ENCODE measurements around the gene CUEDC1.
"Not testable (repeated sequence)": the region's sequence is repeated elsewhere in the genome, so short reads cannot be mapped to it uniquely, and the experiment has no call there.

The CUEDC1 gene

DNA sequence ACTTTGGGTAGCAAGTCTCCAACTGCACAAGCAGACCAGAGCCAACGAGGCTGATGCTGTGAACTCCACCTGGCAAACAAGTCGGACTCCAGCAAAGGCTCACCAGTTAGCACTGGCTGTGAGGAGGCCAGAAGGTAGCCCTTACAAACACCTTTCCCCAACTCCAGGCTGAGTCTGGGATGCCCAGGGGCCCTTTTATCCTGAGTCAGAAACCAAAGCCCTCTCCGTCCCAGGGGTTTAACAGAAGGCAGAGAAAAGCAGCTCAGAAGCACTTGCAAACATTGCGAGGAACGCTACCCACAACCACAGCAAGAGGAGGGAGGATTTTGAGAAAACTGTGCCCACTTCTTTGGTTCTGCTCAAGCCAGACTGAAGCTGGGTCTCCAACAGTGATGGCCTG is 25.0 kb downstream of the CUEDC1 start:
- TF ChIP-seq POLR2A (IDR thresholded peaks at IDR 0.05; ENCODE audit: low read depth, low read length) (no peak), POLR2AphosphoS5 (IDR thresholded peaks at IDR 0.05; ENCODE audit: low read depth, low read length) (no peak), TAF1 (IDR thresholded peaks at IDR 0.05; ENCODE audit: borderline replicate concordance, low read depth, low read length) (no peak)
- DNase-seq (ENCODE audit: insufficient read length) (no peak), FAIRE-seq (no peak)

DNA sequence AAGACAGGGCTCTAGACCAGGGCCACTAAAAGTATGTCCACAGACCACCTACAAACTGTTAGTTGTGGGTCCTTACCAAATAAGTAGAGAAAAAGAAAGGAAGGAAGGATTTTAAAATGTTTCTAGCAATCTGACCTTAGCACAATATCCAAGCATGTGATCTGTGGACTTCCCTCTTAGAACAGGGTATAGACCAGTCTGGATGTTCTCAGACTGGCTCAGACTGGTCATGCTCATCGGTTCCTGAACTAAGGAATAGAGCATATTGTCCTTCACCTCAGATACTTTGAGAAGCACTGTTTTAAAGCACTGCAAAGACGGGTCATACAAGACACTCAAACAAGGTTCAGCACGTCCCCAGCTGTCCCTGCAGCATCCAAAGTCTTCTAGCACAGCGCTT is 25.8 kb downstream of the CUEDC1 start:
- no peak for DNase-seq (ENCODE audit: insufficient read length)
- TF ChIP-seq POLR2A (IDR thresholded peaks at IDR 0.05; ENCODE audit: low read depth, low read length) (no peak), TAF1 (IDR thresholded peaks at IDR 0.05; ENCODE audit: borderline replicate concordance, low read depth, low read length) (no peak), POLR2AphosphoS5 (IDR thresholded peaks at IDR 0.05; ENCODE audit: low read depth, low read length) (no peak)
- no peak for FAIRE-seq

DNA sequence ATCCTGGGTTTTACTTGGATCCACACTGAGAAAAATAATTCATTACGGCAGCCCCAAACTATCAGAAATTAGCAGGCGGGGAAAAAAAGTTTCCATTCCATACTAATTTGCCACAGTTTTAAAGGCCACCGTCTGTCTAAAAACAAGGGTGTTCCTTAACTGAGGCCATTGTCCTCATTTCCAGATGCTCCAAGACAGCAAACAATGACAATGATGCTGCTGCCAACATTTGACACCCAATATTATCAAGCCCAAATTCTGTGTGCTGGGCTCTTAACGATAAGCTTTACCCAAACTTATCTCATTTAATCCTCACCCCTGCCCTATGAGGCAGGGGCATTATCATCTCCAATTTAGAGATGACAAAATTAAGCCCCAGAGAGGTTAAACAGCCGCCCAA is 26.3 kb downstream of the CUEDC1 start:
- FAIRE-seq = no peak
- DNase-seq (ENCODE audit: insufficient read length) = no peak

DNA sequence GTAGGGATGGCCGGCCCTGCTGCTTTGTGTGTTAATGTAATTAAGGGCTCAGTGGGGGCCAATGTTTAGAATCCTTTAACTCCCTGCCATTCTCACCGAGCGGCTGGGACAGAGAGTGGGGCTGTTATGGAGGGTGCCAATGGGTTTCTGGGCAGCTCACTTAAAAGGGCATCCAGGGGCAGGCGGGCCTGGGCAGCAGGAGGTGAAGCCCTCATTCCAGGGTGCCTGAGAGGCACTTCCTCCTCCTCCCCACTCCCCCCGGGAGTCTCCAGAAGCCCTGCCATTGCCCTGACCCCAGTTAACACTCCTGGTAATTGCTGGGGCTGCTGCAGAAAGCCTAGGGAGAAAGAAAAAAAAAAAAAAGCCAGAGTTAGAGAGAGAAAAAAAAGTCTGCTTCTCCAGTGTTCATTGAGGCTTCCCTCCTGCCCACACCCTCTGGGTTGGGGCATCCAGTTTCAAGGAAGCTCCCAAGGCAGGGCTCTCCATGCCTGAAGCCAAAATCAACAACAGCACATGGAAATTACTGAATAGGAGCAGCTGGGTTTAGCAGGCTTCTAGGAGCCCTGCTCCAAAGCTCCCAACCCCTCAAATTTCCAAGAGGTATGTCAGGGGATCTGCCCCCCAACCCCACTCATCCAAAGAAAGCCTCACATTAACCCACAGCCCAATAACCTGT is 28.0 kb downstream of the CUEDC1 start:
- TF ChIP-seq POLR2AphosphoS5 (IDR thresholded peaks at IDR 0.05; ENCODE audit: low read depth, low read length) (no peak), POLR2A (IDR thresholded peaks at IDR 0.05; ENCODE audit: low read depth, low read length) (no peak), TAF1 (IDR thresholded peaks at IDR 0.05; ENCODE audit: borderline replicate concordance, low read depth, low read length) (no peak)
- no peak for FAIRE-seq
- no peak for DNase-seq (ENCODE audit: insufficient read length)

More for the DNA sequence above, 26.3 kb downstream of the CUEDC1 start:
- TF ChIP-seq POLR2AphosphoS5 (IDR thresholded peaks at IDR 0.05; ENCODE audit: low read depth, low read length) (no peak), TAF1 (IDR thresholded peaks at IDR 0.05; ENCODE audit: borderline replicate concordance, low read depth, low read length) (no peak), POLR2A (IDR thresholded peaks at IDR 0.05; ENCODE audit: low read depth, low read length) (no peak)

DNA sequence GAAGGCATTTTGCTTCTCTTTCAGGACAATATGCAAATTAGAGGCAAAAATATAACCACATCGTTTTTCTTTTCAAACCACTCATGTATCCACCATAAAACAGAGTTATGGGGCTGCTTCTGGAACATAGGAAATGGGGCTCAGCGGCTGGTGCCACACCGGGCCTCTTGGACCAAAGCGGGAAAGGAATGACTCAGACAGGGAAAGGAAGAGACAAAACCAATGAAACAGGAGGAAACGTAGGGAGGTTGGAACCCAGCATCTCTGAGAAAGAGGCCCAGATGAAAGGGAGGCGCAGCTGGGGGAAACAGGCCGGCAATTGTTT is 28.5 kb downstream of the CUEDC1 start:
- no peak for TF ChIP-seq POLR2AphosphoS5 (IDR thresholded peaks at IDR 0.05; ENCODE audit: low read depth, low read length)
- no peak for TF ChIP-seq TAF1 (IDR thresholded peaks at IDR 0.05; ENCODE audit: borderline replicate concordance, low read depth, low read length)
- no peak for TF ChIP-seq POLR2A (IDR thresholded peaks at IDR 0.05; ENCODE audit: low read depth, low read length)
- no peak for DNase-seq (ENCODE audit: insufficient read length)
- FAIRE-seq = no peak

DNA sequence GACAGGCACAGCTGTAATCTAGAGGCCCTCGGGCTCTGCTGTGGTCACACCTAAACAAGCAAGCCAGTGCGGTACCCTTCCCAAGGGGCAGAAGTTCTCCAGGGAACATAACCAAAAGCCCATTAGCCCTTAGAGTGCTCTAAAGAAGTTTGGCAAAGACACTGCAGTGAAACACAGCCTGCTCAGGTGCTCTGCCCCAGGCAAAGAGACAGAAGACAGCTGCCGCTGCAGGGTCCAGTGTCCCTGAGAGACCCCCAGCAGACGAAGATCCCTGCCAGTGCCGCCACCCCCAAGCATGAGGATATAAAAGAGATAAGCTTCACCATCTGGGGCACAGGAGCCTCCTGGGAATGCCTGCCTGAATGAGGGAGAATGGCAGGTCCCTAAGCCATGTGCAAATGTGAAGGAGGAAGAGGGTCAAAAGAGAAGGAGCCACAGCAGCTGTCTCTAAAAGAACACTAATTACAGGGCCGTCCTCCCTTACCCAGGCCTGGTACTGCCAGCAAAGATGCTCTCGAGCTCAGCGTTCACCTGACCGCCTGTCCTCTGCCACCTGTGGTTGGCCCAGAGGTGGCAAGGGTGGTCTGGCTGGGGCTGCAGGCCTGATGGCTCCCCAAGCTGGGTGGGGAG is 29.7 kb downstream of the CUEDC1 start:
- no peak for TF ChIP-seq TAF1 (IDR thresholded peaks at IDR 0.05; ENCODE audit: borderline replicate concordance, low read depth, low read length)
- no peak for TF ChIP-seq POLR2A (IDR thresholded peaks at IDR 0.05; ENCODE audit: low read depth, low read length)
- TF ChIP-seq POLR2AphosphoS5 (IDR thresholded peaks at IDR 0.05; ENCODE audit: low read depth, low read length) = no peak
- DNase-seq (ENCODE audit: insufficient read length) = no peak

DNA sequence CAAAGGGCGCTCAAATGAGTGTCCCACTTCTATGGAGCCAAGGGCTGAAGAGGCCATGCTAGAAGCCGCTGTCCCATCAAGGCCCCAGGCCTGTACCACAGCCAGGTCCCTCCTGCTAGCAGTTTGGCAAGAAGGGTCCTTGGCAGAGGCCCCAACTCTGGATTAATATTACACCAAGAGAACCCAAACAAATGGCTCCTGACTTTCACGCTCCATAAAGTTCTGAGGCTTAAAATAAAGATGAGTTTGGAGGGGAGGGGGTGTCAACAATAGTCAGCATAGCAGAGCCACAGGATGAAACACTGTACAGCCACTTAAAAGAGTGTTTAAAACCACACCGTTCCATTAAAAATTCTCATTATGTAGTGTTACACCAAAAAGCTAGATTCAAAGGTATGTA is 30.5 kb downstream of the CUEDC1 start:
- DNase-seq (ENCODE audit: insufficient read length) = no peak
- TF ChIP-seq POLR2AphosphoS5 (IDR thresholded peaks at IDR 0.05; ENCODE audit: low read depth, low read length) = no peak
- TF ChIP-seq TAF1 (IDR thresholded peaks at IDR 0.05; ENCODE audit: borderline replicate concordance, low read depth, low read length) = no peak
- no peak for TF ChIP-seq POLR2A (IDR thresholded peaks at IDR 0.05; ENCODE audit: low read depth, low read length)
- no peak for FAIRE-seq

More for the DNA sequence above, 29.7 kb downstream of the CUEDC1 start:
- no peak for FAIRE-seq

DNA sequence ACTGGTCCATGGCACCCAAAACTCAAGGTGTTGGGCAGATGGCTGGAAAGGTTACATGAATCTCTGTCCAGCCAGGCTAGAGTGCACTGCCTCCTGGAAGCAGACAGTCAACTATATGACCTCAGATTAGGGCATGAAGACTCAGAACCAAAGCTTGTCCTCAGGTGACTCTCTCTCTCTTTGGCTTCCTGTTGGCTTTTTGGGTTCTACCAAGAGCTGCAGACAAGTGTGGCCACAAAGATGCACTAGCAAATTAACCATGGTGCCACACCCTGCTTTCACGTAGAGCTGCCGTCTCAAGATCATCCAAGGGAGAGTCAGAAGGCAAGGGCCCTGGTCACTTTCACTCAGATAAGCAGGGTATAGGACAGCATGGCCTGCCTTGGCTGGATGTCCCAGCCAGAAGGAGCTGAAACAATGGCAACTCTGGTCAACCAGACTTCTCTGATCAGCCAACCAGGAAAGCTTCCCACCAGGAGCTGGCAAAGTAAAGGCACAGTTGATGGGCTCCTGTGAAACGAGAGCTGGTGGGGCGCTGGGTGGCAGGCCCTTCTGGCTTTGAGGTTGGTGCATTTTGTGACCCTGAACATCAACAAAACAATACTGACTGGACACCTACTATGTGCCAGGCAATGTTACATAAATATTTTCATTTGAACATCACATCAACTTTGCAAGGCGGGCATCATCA is 31.9 kb downstream of the CUEDC1 start:
- DNase-seq (ENCODE audit: insufficient read length) (no peak), FAIRE-seq (no peak)
- TF ChIP-seq TAF1 (IDR thresholded peaks at IDR 0.05; ENCODE audit: borderline replicate concordance, low read depth, low read length) = no peak

DNA sequence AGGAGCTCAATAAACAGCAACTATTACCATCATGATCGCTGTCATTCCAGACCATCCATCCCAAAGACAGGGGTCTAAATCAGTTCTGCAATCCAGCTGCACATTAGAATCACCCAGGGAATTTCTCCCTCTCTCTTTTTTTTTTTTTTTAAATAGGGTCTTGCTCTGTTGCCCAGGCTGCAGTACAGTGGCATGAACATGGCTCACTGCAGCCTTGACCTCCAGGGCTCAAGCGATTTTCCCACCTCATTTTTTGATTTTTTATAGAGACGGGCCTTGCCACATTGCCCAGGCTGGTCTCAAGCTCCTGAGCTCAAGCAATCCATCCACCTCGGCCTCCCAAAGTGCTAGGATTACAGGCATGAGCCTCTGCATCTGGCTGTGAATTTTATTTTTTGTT is 32.5 kb downstream of the CUEDC1 start:
- not testable (repeated sequence) for DNase-seq (ENCODE audit: insufficient read length); FAIRE-seq

DNA sequence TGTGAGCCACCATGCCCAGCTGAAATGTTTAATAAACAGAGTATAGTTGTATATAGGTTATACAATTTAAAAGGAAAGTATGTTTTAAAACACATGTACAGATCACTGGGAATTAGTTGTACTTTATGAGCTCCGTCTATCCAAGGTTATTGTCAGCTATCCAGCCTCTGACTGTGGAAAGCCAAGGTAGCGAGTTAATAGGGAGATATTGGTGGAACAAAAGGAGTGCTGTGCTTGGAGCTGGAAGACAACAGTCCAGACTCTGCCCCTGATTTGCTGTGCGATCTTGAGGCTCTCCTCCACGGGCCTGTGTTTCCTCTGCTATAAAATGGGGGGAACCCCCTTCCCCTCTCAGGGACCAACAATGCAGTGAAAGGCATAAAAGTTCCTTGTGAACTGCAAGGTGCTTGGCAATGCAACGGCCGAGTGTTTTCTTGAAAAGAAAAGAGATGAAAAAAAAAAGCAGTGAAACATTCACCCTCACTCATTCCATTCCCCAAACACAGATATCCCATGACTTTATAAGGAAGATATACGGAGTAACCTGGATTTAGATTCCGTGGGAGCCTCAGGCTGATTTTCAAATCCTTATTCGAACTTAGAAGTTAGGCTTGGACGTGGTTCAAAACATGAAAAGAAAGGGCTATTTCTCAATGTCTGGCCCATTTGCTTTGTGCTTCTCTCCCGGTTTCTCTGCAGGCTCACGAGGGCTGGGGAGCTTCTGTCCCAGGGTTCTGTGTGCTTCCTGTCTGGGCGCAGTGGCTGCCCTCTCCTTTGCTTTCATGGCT is 34.1 kb downstream of the CUEDC1 start:
- FAIRE-seq (no peak), DNase-seq (ENCODE audit: insufficient read length) (no peak)
- TF ChIP-seq TAF1 (IDR thresholded peaks at IDR 0.05; ENCODE audit: borderline replicate concordance, low read depth, low read length) (no peak), POLR2A (IDR thresholded peaks at IDR 0.05; ENCODE audit: low read depth, low read length) (no peak), POLR2AphosphoS5 (IDR thresholded peaks at IDR 0.05; ENCODE audit: low read depth, low read length) (no peak)

DNA sequence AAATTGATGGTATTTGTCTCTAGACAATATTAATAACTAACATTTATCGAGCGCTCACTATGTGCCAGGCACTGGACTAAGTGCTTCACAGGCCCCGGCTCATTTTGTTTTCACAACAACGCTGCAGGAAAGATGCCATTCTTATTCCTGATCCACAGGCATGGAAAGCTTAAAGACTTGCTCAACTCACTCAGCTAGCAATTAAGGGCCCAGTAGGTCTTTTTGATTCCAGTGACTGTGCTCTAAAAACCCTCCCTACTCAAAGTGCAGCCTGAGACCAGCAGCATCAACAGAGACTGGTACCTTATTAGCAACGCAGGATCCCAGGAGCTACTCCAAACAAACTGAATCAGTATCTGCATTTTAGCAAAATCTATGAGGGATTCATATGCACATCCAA is 35.3 kb downstream of the CUEDC1 start:
- DNase-seq (ENCODE audit: insufficient read length) (no peak), FAIRE-seq (no peak)
- TF ChIP-seq POLR2A (IDR thresholded peaks at IDR 0.05; ENCODE audit: low read depth, low read length) (no peak), TAF1 (IDR thresholded peaks at IDR 0.05; ENCODE audit: borderline replicate concordance, low read depth, low read length) (no peak), POLR2AphosphoS5 (IDR thresholded peaks at IDR 0.05; ENCODE audit: low read depth, low read length) (no peak)

Measured in GM12892 (cell line).